ENCODE measurements around the gene ORC2. TPM values are rescaled to one million over a fixed set of nuclear protein-coding genes. Genes with fewer than 3 reads are reported as not detected.
A peak's percentile ranks its signal among the peaks of the same experiment; 100 is the strongest.

ORC2 gene
- polyA plus RNA-seq, 3 donors: 3.1 to 5.4 (median 3.9) TPM

DNA sequence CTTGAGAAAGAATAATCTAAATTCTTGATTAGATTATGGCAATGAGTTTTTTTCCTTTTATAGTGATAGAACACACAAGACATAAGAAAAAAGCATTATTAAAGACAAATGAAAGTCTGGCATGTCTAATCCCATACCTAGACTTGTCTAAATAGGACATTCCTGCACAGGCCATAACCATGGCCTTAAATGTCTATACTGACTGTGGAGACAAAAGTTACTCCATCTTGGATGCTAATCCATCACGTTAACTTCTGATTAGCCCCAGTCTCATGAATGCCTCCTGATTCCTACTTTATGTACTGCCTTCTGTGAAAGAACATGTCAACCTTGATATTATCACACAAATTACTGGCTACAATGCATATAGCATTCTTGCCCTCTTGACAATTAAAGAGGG, 23.6 kb downstream of the ORC2 start:
- WGBS (ENCODE audit: insufficient coverage): 100% methylated on average over 1 of the region's 1 CpG
- peaks cover 74 to 95% of the 10 kb centered on the region in 2 donors for H3K36me3 ChIP-seq (replicated peaks in 1 of 2; ENCODE audit: control insufficient read depth in 1 of 2, insufficient read depth in 2 of 2, low read length in 2 of 2)

DNA sequence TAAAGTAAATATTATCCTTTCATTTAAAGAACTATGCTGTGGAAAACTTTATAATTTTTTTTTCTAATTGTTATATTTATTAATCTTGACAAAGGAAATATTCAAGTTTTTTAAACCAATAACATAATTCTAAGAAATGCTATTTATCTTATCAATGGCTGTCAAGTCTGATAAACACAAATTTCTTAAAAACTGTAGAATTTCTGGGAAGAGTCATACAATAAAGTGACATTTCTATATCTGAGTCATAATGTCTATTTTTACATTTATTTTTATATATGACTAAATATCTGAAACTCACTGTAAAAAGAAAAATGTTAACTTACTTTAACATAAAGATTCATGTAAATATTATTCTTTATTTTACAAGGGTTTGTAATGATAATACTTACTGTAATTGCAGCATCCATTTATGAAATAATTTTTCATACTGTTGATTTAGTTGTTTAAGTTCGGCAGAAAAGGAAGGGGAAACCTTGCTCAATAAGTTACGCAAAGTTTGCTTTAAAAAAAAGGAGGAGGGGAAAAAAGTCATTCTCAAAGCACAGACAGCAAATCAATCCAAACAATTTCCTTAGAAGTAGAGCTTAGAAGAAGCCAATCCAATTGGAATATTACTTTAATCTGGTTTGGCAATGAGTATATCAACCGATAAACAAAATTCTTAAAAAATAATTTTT, 32.4 kb downstream of the ORC2 start:
- intact Hi-C loops (cut with micrococcal nuclease): no loop called here
- Mint-ChIP-seq H3K27me3 (ENCODE audit: low read depth in 3 of 3) (no peaks in the 10 kb centered on the region), H3K36me3 (peaks cover 33 to 49% of the 10 kb centered on the region in 2 donors), H3K4me1 (peaks cover 16% of the 10 kb centered on the region), H3K4me3 (peak overlapping the region in 1 of 2 donors; percentile 51), H3K9me3 (no peaks in the 10 kb centered on the region), H3K27ac (peak overlapping the region in 4 of 7 donors; percentile 67 to 90 (median 80))
- Histone ChIP-seq H3K4me2 (replicated peaks; ENCODE audit: extremely low read depth, low read length, poor library complexity, severe bottlenecking) (peak overlapping the region; percentile 9), H3K4me1 (ENCODE audit: control insufficient read depth in 1 of 2, insufficient read depth in 2 of 2, low read length in 2 of 2) (peaks cover 8 to 22% of the 10 kb centered on the region in 2 donors), H3K9me3 (replicated peaks in 1 of 2; ENCODE audit: control insufficient read depth in 1 of 2, insufficient read depth in 1 of 2, low read length in 2 of 2) (no peaks in the 10 kb centered on the region), H4K20me1 (ENCODE audit: insufficient read depth, low read length) (no peaks in the 10 kb centered on the region), H3K4me3 (replicated peaks in 1 of 3; ENCODE audit: low read depth in 2 of 3, low read length in 3 of 3) (no peak overlapping the region), H3K27me3 (ENCODE audit: control insufficient read depth in 2 of 2, insufficient read depth in 2 of 2, low read length in 2 of 2) (no peaks in the 10 kb centered on the region), H3K27ac (ENCODE audit: low read depth in 1 of 2, low read length in 2 of 2) (peak overlapping the region in 1 of 2 donors; percentile 78), H3K79me2 (ENCODE audit: insufficient read depth, low read length) (no peaks in the 10 kb centered on the region), H2AFZ (ENCODE audit: insufficient read depth, low read depth, low read length, poor library complexity, severe bottlenecking) (no peak overlapping the region), H3K36me3 (replicated peaks in 1 of 2; ENCODE audit: control insufficient read depth in 1 of 2, insufficient read depth in 2 of 2, low read length in 2 of 2) (peaks cover 33 to 67% of the 10 kb centered on the region in 2 donors), H3K9ac (ENCODE audit: insufficient read depth, low read length, poor library complexity, severe bottlenecking) (no peak overlapping the region)
- peak; percentile 19 to 49 (median 33) for DNase-seq
- TF ChIP-seq, protein P1, sequence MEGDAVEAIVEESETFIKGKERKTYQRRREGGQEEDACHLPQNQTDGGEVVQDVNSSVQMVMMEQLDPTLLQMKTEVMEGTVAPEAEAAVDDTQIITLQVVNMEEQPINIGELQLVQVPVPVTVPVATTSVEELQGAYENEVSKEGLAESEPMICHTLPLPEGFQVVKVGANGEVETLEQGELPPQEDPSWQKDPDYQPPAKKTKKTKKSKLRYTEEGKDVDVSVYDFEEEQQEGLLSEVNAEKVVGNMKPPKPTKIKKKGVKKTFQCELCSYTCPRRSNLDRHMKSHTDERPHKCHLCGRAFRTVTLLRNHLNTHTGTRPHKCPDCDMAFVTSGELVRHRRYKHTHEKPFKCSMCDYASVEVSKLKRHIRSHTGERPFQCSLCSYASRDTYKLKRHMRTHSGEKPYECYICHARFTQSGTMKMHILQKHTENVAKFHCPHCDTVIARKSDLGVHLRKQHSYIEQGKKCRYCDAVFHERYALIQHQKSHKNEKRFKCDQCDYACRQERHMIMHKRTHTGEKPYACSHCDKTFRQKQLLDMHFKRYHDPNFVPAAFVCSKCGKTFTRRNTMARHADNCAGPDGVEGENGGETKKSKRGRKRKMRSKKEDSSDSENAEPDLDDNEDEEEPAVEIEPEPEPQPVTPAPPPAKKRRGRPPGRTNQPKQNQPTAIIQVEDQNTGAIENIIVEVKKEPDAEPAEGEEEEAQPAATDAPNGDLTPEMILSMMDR (IDR thresholded peaks at IDR 0.05): no peak
- no CpG with 5 or more reads among the region's 3 CpGs for WGBS (ENCODE audit: insufficient coverage)

More for the DNA sequence above, 23.6 kb downstream of the ORC2 start:
- H3K4me3 ChIP-seq (replicated peaks in 1 of 3; ENCODE audit: low read depth in 2 of 3, low read length in 3 of 3): no peak overlapping the region
- Mint-ChIP-seq H3K27ac (no peak overlapping the region), H3K27me3 (ENCODE audit: low read depth in 3 of 3) (no peaks in the 10 kb centered on the region), H3K36me3 (peaks cover 62 to 81% of the 10 kb centered on the region in 2 donors), H3K4me3 (no peak overlapping the region), H3K9me3 (no peaks in the 10 kb centered on the region), H3K4me1 (no peaks in the 10 kb centered on the region)
- no peaks in the 10 kb centered on the region for H4K20me1 ChIP-seq (ENCODE audit: insufficient read depth, low read length)
- H3K27ac ChIP-seq (ENCODE audit: low read depth in 1 of 2, low read length in 2 of 2): no peak overlapping the region
- H2AFZ ChIP-seq (ENCODE audit: insufficient read depth, low read depth, low read length, poor library complexity, severe bottlenecking): no peak overlapping the region
- H3K27me3 ChIP-seq (ENCODE audit: control insufficient read depth in 2 of 2, insufficient read depth in 2 of 2, low read length in 2 of 2): no peaks in the 10 kb centered on the region
- H3K4me1 ChIP-seq (ENCODE audit: control insufficient read depth in 1 of 2, insufficient read depth in 2 of 2, low read length in 2 of 2): no peaks in the 10 kb centered on the region
- H3K79me2 ChIP-seq (ENCODE audit: insufficient read depth, low read length): no peaks in the 10 kb centered on the region
- DNase-seq: no peak
- no peak overlapping the region for H3K4me2 ChIP-seq (replicated peaks; ENCODE audit: extremely low read depth, low read length, poor library complexity, severe bottlenecking)
- intact Hi-C loops (cut with micrococcal nuclease): no loop called here
- no peak overlapping the region for H3K9ac ChIP-seq (ENCODE audit: insufficient read depth, low read length, poor library complexity, severe bottlenecking)
- no peaks in the 10 kb centered on the region for H3K9me3 ChIP-seq (replicated peaks in 1 of 2; ENCODE audit: control insufficient read depth in 1 of 2, insufficient read depth in 1 of 2, low read length in 2 of 2)
- TF ChIP-seq, protein P1 (IDR thresholded peaks at IDR 0.05): no peak
